KMS-11 (cell line): ENCODE results near the gene JMJD1C.
"Not testable (repeated sequence)": the region's sequence is repeated elsewhere in the genome, so short reads cannot be mapped to it uniquely, and the experiment has no call there.

Experiments
- H2AFZ ChIP-seq: fragments of 200-600 bp; sonication (generic); 2 replicates; pipeline ENCODE4 v1.6.1; 2016; ENCODE audit warnings: antibody characterized with exemption, mixed run types, low read depth
- H3K27ac ChIP-seq: fragments of 200-600 bp; sonication (generic); 2 replicates; pipeline ENCODE4 v1.6.1; 2016; ENCODE audit warnings: mild to moderate bottlenecking, mixed run types
- H3K27me3 ChIP-seq: fragments of 200-600 bp; sonication (generic); 2 replicates; pipeline ENCODE4 v1.6.1; 2017; ENCODE audit warnings: mild to moderate bottlenecking, low read depth, mixed run types, moderate library complexity; ENCODE audit not compliant: insufficient read depth
- H3K36me3 ChIP-seq: fragments of 200-600 bp; sonication (generic); 2 replicates; pipeline ENCODE4 v1.6.1; 2017; ENCODE audit warnings: mild to moderate bottlenecking, mixed run types; ENCODE audit not compliant: insufficient read depth
- H3K4me1 ChIP-seq: fragments of 200-600 bp; sonication (generic); 2 replicates; pipeline ENCODE4 v1.6.1; 2016; ENCODE audit warnings: mild to moderate bottlenecking, low read depth, mixed run types; ENCODE audit not compliant: poor library complexity, severe bottlenecking
- H3K4me2 ChIP-seq: fragments of 200-600 bp; sonication (generic); 2 replicates; pipeline ENCODE4 v1.7.0; 2016; ENCODE audit warnings: mild to moderate bottlenecking, mixed run types
- H3K4me3 ChIP-seq: fragments of 200-600 bp; sonication (generic); IDR thresholded peaks from 2 replicates; pipeline ENCODE4 v1.6.1; 2017; ENCODE audit warnings: low read depth, low read length, mixed read lengths; ENCODE audit not compliant: insufficient read depth
- H3K79me2 ChIP-seq: fragments of 200-600 bp; sonication (generic); 2 replicates; pipeline ENCODE4 v1.6.1; 2016; ENCODE audit warnings: low read depth, mixed run types; ENCODE audit not compliant: insufficient read depth
- H3K9ac ChIP-seq: fragments of 200-600 bp; sonication (generic); 2 replicates; pipeline ENCODE4 v1.6.1; 2016; ENCODE audit warnings: mild to moderate bottlenecking, mixed run types
- H4K20me1 ChIP-seq: fragments of 200-600 bp; sonication (generic); 2 replicates; pipeline ENCODE4 v1.6.1; 2016; ENCODE audit warnings: mild to moderate bottlenecking, mixed run types; ENCODE audit not compliant: insufficient read depth
- CTCF ChIP-seq: fragments of 200-600 bp; sonication (generic); conservative IDR thresholded peaks from 2 replicates; pipeline ENCODE4 v1.6.1; 2017; ENCODE audit warnings: low read depth, mild to moderate bottlenecking, antibody characterized with exemption, low read length, moderate library complexity, mixed read lengths

The JMJD1C gene

GRCh38 chr10:63493004-63493403 is 27.2 kb upstream of the JMJD1C start:
- H3K4me1 ChIP-seq = no peaks in the 10 kb centered on the region
- H4K20me1 ChIP-seq = no peaks in the 10 kb centered on the region
- H3K4me2 ChIP-seq = no peak overlapping the region
- no peak for TF ChIP-seq CTCF
- H2AFZ ChIP-seq = no peak overlapping the region
- H3K27me3 ChIP-seq = no peaks in the 10 kb centered on the region
- H3K27ac ChIP-seq = no peak overlapping the region
- no peak overlapping the region for H3K4me3 ChIP-seq
- H3K79me2 ChIP-seq = peaks cover 19% of the 10 kb centered on the region
- H3K36me3 ChIP-seq = no peaks in the 10 kb centered on the region
- H3K9ac ChIP-seq = no peak overlapping the region

- peaks cover 19% of the 10 kb centered on the region for H3K79me2 ChIP-seq
- H3K4me1 ChIP-seq, H3K27me3 ChIP-seq, H3K9ac ChIP-seq, H2AFZ ChIP-seq, H3K36me3 ChIP-seq, H4K20me1 ChIP-seq, H3K4me2 ChIP-seq, H3K27ac ChIP-seq, H3K4me3 ChIP-seq: not testable (repeated sequence)
These were observed 26.5 kb upstream of the JMJD1C start for GRCh38 chr10:63492317-63492690.

- no peaks in the 10 kb centered on the region for H4K20me1 ChIP-seq
- H3K27ac ChIP-seq = no peak overlapping the region
- H3K4me1 ChIP-seq = no peaks in the 10 kb centered on the region
- no peaks in the 10 kb centered on the region for H3K27me3 ChIP-seq
- no peak overlapping the region for H3K9ac ChIP-seq
- no peak overlapping the region for H2AFZ ChIP-seq
- H3K4me3 ChIP-seq = no peak overlapping the region
- no peaks in the 10 kb centered on the region for H3K36me3 ChIP-seq
- peaks cover 19% of the 10 kb centered on the region for H3K79me2 ChIP-seq
- H3K4me2 ChIP-seq = no peak overlapping the region
- no peak for TF ChIP-seq CTCF
These were observed 26.0 kb upstream of the JMJD1C start for GRCh38 chr10:63491588-63492316.

DNA sequence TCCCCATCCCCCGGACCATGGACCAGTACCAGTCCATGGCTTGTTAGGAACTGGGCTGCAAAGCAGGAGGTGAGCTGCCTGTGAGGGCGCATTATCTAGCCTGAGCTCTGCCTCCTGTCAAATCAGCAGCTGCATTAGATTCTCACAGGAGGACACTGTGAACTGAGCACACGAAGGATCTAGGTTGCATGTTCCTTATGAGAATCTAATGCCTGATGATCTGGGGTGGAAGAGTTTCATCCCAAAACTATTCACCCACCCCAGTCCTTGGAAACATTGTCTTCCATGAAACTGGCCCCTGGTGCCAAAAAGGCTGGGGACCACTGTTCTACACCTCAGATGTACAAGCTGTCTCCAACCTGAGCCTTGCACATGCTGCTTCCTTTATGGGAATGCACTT is 24.1 kb upstream of the JMJD1C start:
- Histone ChIP-seq H3K4me3 (no peak overlapping the region), H3K27me3 (no peaks in the 10 kb centered on the region), H3K36me3 (no peaks in the 10 kb centered on the region), H3K9ac (no peak overlapping the region), H3K79me2 (peaks cover 14% of the 10 kb centered on the region), H2AFZ (no peak overlapping the region), H3K4me2 (no peak overlapping the region), H3K27ac (no peak overlapping the region), H3K4me1 (no peaks in the 10 kb centered on the region), H4K20me1 (no peaks in the 10 kb centered on the region)
- TF ChIP-seq CTCF = no peak

DNA sequence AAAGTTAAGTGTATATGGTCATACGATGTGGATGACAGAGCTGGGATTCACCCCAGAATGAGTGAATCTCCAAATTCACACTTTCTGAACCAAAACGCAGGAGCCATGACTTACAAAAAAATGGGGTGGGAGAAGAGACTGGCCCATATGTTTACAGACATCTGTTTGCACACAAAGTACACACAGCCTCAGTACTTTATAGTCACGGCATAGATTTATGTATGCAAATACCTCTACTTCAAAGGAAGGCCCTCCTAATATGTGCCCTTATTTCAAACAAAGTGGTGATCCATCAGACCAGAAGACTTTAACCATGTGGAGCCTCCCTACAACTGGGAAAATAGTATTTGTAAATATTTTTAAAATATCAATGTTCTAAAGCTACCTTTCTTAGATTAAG is 22.2 kb upstream of the JMJD1C start:
- H4K20me1 ChIP-seq = no peaks in the 10 kb centered on the region

More for the DNA sequence above, 22.2 kb upstream of the JMJD1C start:
- Histone ChIP-seq H3K27me3 (no peaks in the 10 kb centered on the region), H3K4me1 (no peaks in the 10 kb centered on the region), H2AFZ (no peak overlapping the region), H3K27ac (no peak overlapping the region), H3K36me3 (no peaks in the 10 kb centered on the region), H3K9ac (no peak overlapping the region), H3K79me2 (peaks cover 14% of the 10 kb centered on the region), H3K4me3 (no peak overlapping the region), H3K4me2 (no peak overlapping the region)
- no peak for TF ChIP-seq CTCF
